SU-DHL-6 (cell line): ENCODE data around the gene GPN2.
"Not testable (repeated sequence)": the region's sequence is repeated elsewhere in the genome, so short reads cannot be mapped to it uniquely, and the experiment has no call there.

Experiments used
- H2AFZ ChIP-seq: fragments of 200-600 bp; sonication (generic); 2 replicates; pipeline ENCODE4 v1.6.1; 2014; ENCODE audit warnings: low read depth, mild to moderate bottlenecking, moderate library complexity, mixed read lengths, antibody characterized with exemption, low read length; ENCODE audit not compliant: severe bottlenecking
- H3F3A ChIP-seq: fragments of 200-600 bp; shearing (Covaris generic); 2 replicates; pipeline ENCODE4 v1.6.0; 2016; ENCODE audit warnings: antibody characterized with exemption, mild to moderate bottlenecking; ENCODE audit not compliant: insufficient read depth
- H3K27ac ChIP-seq: fragments of 200-600 bp; sonication (generic); 2 replicates; pipeline ENCODE4 v1.5.1; 2016; ENCODE audit warnings: low read depth, mild to moderate bottlenecking, low read length, moderate library complexity, mixed read lengths
- H3K27me3 ChIP-seq: fragments of 200-600 bp; sonication (generic), shearing (Covaris generic); 2 replicates; pipeline ENCODE4 v1.6.0; 2014; ENCODE audit warnings: mild to moderate bottlenecking, low read length
- H3K36me3 ChIP-seq: fragments of 200-600 bp; sonication (generic); 2 replicates; pipeline ENCODE4 v1.6.1; 2014; ENCODE audit warnings: mild to moderate bottlenecking, low read length, mixed read lengths
- H3K4me2 ChIP-seq: fragments of 300-600, 200-600 bp; shearing (Covaris generic), sonication (generic); 2 replicates; pipeline ENCODE4 v1.6.0; 2014; ENCODE audit warnings: low read length, low read depth, mild to moderate bottlenecking; ENCODE audit not compliant: poor library complexity, severe bottlenecking
- H3K4me3 ChIP-seq: fragments of 200-600 bp; sonication (generic); 2 replicates; pipeline ENCODE4 v1.5.1; 2014; ENCODE audit warnings: antibody characterized with exemption, low read length, mild to moderate bottlenecking, mixed read lengths; ENCODE audit not compliant: insufficient read depth, poor library complexity, severe bottlenecking
- H3K79me2 ChIP-seq: fragments of 200-600 bp; sonication (generic); 2 replicates; pipeline ENCODE4 v1.6.1; 2014; ENCODE audit warnings: mild to moderate bottlenecking, low read length, moderate library complexity; ENCODE audit not compliant: insufficient read depth
- H3K9ac ChIP-seq: fragments of 200-600 bp; sonication (generic); 2 replicates; pipeline ENCODE4 v1.7.0; 2014; ENCODE audit warnings: mild to moderate bottlenecking, low read length
- H3K9me2 ChIP-seq: fragments of 200-600 bp; sonication (generic); replicated peaks from 2 replicates; pipeline ENCODE4 v1.6.1; 2014; ENCODE audit warnings: low read length; ENCODE audit not compliant: insufficient read depth
- H3K9me3 ChIP-seq: fragments of 200-600 bp; sonication (generic); 2 replicates; pipeline ENCODE4 v1.6.1; 2014; ENCODE audit warnings: low read length, mixed read lengths; ENCODE audit not compliant: insufficient read depth
- H4K20me1 ChIP-seq: fragments of 200-600 bp; sonication (generic); 2 replicates; pipeline ENCODE4 v1.6.1; 2014; ENCODE audit warnings: low read depth, mild to moderate bottlenecking, antibody characterized with exemption, low read length, moderate library complexity, mixed read lengths
- CTCF ChIP-seq: fragments of 200-600 bp; sonication (generic); IDR thresholded peaks from one replicate; pipeline ENCODE4 v1.5.1; 2017; ENCODE audit warnings: antibody characterized with exemption, mild to moderate bottlenecking, low read length, moderate library complexity; ENCODE audit not compliant: insufficient read depth, poor library complexity, severe bottlenecking
- EZH2phosphoT487 ChIP-seq: fragments of 200-600 bp; sonication (generic), shearing (Covaris generic); conservative IDR thresholded peaks from 2 replicates; pipeline ENCODE4 v1.6.1; 2018; ENCODE audit warnings: mild to moderate bottlenecking, antibody characterized with exemption, low read length, moderate library complexity, mixed read lengths

The GPN2 gene

GRCh38 chr1:26882696-26883463, 7.2 kb downstream of the GPN2 start:
- H4K20me1 ChIP-seq = no peaks in the 10 kb centered on the region
- no peak for TF ChIP-seq EZH2phosphoT487
- no peak for TF ChIP-seq CTCF
- no peak overlapping the region for H3K27ac ChIP-seq
- no peaks in the 10 kb centered on the region for H3K9me3 ChIP-seq
- no peak overlapping the region for H3K9ac ChIP-seq
- H3K9me2 ChIP-seq = no peaks in the 10 kb centered on the region
- H3F3A ChIP-seq = peaks cover 13% of the 10 kb centered on the region; the same call in 1 of the 2 replicates
- H3K36me3 ChIP-seq = 0 out of 2 replicates have a peak, but pooled peaks cover 6% of the 10 kb centered on the region
- no peaks in the 10 kb centered on the region for H3K79me2 ChIP-seq
- H3K4me2 ChIP-seq = no peak overlapping the region
- no peaks in the 10 kb centered on the region for H3K27me3 ChIP-seq
- no peak overlapping the region for H2AFZ ChIP-seq
- H3K4me3 ChIP-seq = no peak overlapping the region

GRCh38 chr1:26881611-26882010, 8.5 kb downstream of the GPN2 start:
- H3F3A ChIP-seq = peaks cover 11% of the 10 kb centered on the region; the same call in 1 of the 2 replicates
- H3K4me3 ChIP-seq, H3K27ac ChIP-seq, H3K9ac ChIP-seq, H4K20me1 ChIP-seq, H3K9me2 ChIP-seq, H3K79me2 ChIP-seq, H3K27me3 ChIP-seq, H2AFZ ChIP-seq, H3K9me3 ChIP-seq, H3K4me2 ChIP-seq, H3K36me3 ChIP-seq: not testable (repeated sequence)

GRCh38 chr1:26879793-26880192, 10.3 kb downstream of the GPN2 start:
- H3K36me3 ChIP-seq = 0 out of 2 replicates have a peak, but pooled peaks cover 6% of the 10 kb centered on the region
- no peaks in the 10 kb centered on the region for H4K20me1 ChIP-seq
- H3K4me3 ChIP-seq = no peak overlapping the region
- H2AFZ ChIP-seq = no peak overlapping the region
- H3K4me2 ChIP-seq = no peak overlapping the region
- no peaks in the 10 kb centered on the region for H3K79me2 ChIP-seq
- H3K27me3 ChIP-seq = no peaks in the 10 kb centered on the region
- no peak overlapping the region for H3K9ac ChIP-seq
- H3K9me2 ChIP-seq = no peaks in the 10 kb centered on the region
- TF ChIP-seq EZH2phosphoT487 (no peak), CTCF (no peak)
- no peak overlapping the region for H3K27ac ChIP-seq
- peaks cover 11% of the 10 kb centered on the region; the same call in 1 of the 2 replicates for H3F3A ChIP-seq
- H3K9me3 ChIP-seq = no peaks in the 10 kb centered on the region

- no peak for TF ChIP-seq CTCF
- no peak for TF ChIP-seq EZH2phosphoT487
- Histone ChIP-seq H3K9ac (no peak overlapping the region), H3K9me3 (no peaks in the 10 kb centered on the region), H3K9me2 (no peaks in the 10 kb centered on the region), H4K20me1 (no peaks in the 10 kb centered on the region), H3K27ac (0 out of 2 replicates have a peak overlapping the region, but pooled peaks have one; percentile 14), H3F3A (peaks cover 14% of the 10 kb centered on the region; the same call in 1 of the 2 replicates), H3K79me2 (no peaks in the 10 kb centered on the region), H3K4me2 (no peak overlapping the region), H3K27me3 (no peaks in the 10 kb centered on the region), H3K36me3 (0 out of 2 replicates have a peak, but pooled peaks cover 3% of the 10 kb centered on the region), H3K4me3 (no peak overlapping the region), H2AFZ (no peak overlapping the region)
These were observed 12.8 kb downstream of the GPN2 start for GRCh38 chr1:26877326-26877725.
